GM08714 (cell line): Measurements from ENCODE around the gene ZNF846.
"Not testable (repeated sequence)": the region's sequence is repeated elsewhere in the genome, so short reads cannot be mapped to it uniquely, and the experiment has no call there.

Experiments
- H3K4me3 ChIP-seq: fragments of 200-500 bp; sonication (Bioruptor generic); 2 replicates; pipeline ENCODE4 v1.5.1; 2014; ENCODE audit warnings: mild to moderate bottlenecking, low read length, inconsistent platforms
- ZNF274 ChIP-seq: IDR thresholded peaks from 2 replicates; pipeline ENCODE4 v1.6.1; 2012; ENCODE audit warnings: mild to moderate bottlenecking, low read depth, low read length

ZNF846 gene

GRCh38 chr19:9768175-9769112, at the start of gene ZNF846:
Gene ZNF846 (minus strand): TSS chr19:9768738. CDS start chr19:9764950, 3,788 bp downstream.
- TF ChIP-seq ZNF274, result no peak
- peak within 1 kb of the TSS; percentile 71 for H3K4me3 ChIP-seq

GRCh38 chr19:9818175-9818733, 49.7 kb upstream of the ZNF846 start:
- H3K4me3 ChIP-seq, result peak overlapping the region; percentile 85
- no peak for TF ChIP-seq ZNF274

GRCh38 chr19:9811139-9811538, 42.6 kb upstream of the ZNF846 start:
- no peak overlapping the region for H3K4me3 ChIP-seq
- TF ChIP-seq ZNF274, result no peak

GRCh38 chr19:9808855-9809824, 40.6 kb upstream of the ZNF846 start:
- TF ChIP-seq ZNF274, result no peak
- H3K4me3 ChIP-seq, result no peak overlapping the region

GRCh38 chr19:9806803-9807202, 38.3 kb upstream of the ZNF846 start:
- no peak overlapping the region for H3K4me3 ChIP-seq
- TF ChIP-seq ZNF274, result no peak

- no peak overlapping the region for H3K4me3 ChIP-seq
- TF ChIP-seq ZNF274, result no peak
Observed at GRCh38 chr19:9801976-9802375, 33.4 kb upstream of the ZNF846 start.

GRCh38 chr19:9799162-9799561, 30.6 kb upstream of the ZNF846 start:
- H3K4me3 ChIP-seq, result no peak overlapping the region
- no peak for TF ChIP-seq ZNF274

- H3K4me3 ChIP-seq, result no peak overlapping the region
- TF ChIP-seq ZNF274, result no peak
Observed at GRCh38 chr19:9797871-9798270, 29.3 kb upstream of the ZNF846 start.

GRCh38 chr19:9796113-9796773, 27.7 kb upstream of the ZNF846 start:
- no peak for TF ChIP-seq ZNF274

GRCh38 chr19:9793071-9793591, 24.6 kb upstream of the ZNF846 start:
- no peak for TF ChIP-seq ZNF274
- peak overlapping the region; percentile 66; the same call in 1 of the 2 replicates for H3K4me3 ChIP-seq

More at GRCh38 chr19:9796113-9796773, 27.7 kb upstream of the ZNF846 start:
- no peak overlapping the region for H3K4me3 ChIP-seq

- peak overlapping the region; percentile 66 for H3K4me3 ChIP-seq
- no peak for TF ChIP-seq ZNF274
Observed at GRCh38 chr19:9792206-9793070, 23.9 kb upstream of the ZNF846 start.

GRCh38 chr19:9791552-9792205, 23.1 kb upstream of the ZNF846 start:
- peak overlapping the region; percentile 65 for H3K4me3 ChIP-seq
- TF ChIP-seq ZNF274, result no peak

- peak overlapping the region; percentile 65; the same call in 1 of the 2 replicates for H3K4me3 ChIP-seq
Observed at GRCh38 chr19:9791073-9791367, 22.5 kb upstream of the ZNF846 start.

- H3K4me3 ChIP-seq, result not testable (repeated sequence)
Observed at GRCh38 chr19:9789579-9789978, 21.0 kb upstream of the ZNF846 start.
